Stimulated activated CD4-positive, alpha-beta T cell treated with anti-CD3 and anti-CD28 coated beads, Interleukin-12 subunit alpha, Interleukin-12 subunit beta, amount 100 ng/mL, for 24 hours (primary cell): ENCODE results near the gene DCDC2B.
"Not testable (repeated sequence)": the region's sequence is repeated elsewhere in the genome, so short reads cannot be mapped to it uniquely, and the experiment has no call there.

Experiments
- DNase-seq, 2 experiments: peaks; one replicate each; pipeline ENCODE4 v3.0.0-alpha.2; 2020; ENCODE audit warnings: low read depth in 2 of 2

The DCDC2B gene

DNA sequence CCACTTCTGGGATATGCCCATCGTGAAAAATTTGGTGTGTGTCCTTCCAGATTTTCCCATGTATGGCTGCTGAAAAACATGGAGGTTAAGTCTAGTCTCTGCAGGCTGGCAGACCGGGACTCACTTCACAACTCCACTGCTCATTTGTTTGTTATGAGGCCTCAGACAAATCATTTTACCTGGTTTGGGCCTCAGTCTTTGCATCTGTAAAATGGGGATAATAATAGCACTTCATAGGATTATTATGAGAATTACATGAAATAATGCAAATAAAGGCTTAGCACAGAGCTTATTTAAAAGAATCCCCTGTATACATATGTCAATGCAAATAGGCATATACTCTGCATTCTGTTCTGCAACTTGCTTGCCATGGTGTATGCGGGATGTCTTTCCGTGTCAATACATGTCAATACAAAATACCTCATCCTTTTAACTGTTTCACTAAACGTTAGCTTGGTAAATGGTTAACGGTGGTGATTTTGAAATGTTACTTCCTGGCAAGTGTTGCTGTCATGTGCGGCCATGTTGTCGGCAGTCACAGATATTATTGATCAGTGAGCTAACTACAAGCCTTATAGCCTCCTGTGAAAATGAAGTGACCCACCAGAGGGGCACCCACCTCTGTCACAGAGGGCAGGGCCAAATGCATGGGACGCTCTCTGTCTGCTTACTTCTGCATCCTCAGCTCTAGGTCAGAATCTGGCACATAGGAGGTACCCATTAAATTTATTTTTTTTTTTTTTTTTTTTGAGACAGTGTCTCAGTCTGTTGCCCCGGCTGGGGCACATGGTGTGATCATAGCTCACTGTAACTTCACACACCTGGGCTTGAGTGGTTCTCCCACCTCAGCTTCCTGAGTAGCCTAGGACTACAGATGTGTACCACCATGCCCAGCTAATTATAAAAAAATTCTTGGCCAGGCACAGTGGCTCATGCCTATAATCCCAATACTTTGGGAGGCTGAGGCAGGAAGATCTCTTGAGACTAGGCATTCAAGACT, 46.5 kb downstream of the DCDC2B start:
- no peak for DNase-seq

- no peak for DNase-seq
Measured at GRCh38 chr1:32256473-32257226, 47.8 kb downstream of the DCDC2B start.

DNA sequence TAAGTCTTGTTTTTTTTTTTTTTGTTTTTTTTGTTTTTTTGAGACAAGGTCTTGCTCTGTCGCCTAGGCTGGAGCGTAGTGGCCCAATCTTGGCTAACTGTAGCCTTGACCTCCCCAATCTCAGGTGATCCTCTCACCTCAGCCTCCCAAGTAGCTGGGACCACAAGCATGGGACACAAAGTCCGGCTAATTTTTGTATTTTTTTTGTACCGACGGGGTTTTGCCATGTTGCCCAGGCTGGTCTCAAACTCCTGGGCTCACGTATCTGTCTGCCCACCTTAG, 48.3 kb downstream of the DCDC2B start:
- DNase-seq = no peak

GRCh38 chr1:32263236-32263593, 54.3 kb downstream of the DCDC2B start:
- not testable (repeated sequence) for DNase-seq

GRCh38 chr1:32263744-32264143, 54.9 kb downstream of the DCDC2B start:
- DNase-seq = no peak
